ENCODE measurements around the gene VCY1B. TPM values are rescaled to one million over a fixed set of nuclear protein-coding genes. Genes with fewer than 3 reads are reported as not detected.
"Not testable (repeated sequence)": the region's sequence is repeated elsewhere in the genome, so short reads cannot be mapped to it uniquely, and the experiment has no call there.

The VCY1B gene
- total RNA-seq (2012; rRNA removed) = not detected in 2 replicates

DNA sequence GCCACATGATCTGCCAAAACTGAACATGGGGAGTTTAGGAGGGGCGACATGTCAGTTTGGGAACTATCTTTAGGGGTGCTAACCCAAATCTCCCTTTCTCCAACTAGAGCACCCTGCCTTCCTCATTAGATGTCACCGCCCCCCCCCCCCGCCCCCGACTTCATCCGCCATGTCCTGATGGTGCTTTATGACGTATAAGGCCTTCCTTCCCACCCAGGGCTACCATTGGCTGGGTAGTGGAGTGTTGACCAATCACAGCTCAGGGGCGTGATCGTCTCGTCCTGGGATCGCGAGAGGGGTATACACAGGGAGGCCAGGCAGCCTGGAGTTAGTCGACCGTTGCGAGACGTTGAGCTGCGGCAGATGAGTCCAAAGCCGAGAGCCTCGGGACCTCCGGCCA is at the start of gene VCY1B:
TSS of gene VCY1B (plus strand) at position 301 of the 400 bp plus-strand sequence. CDS start at position 364, 63 bp downstream.
- H3K9ac ChIP-seq (ENCODE audit: low read depth, low read length); H3K27me3 ChIP-seq (ENCODE audit: control insufficient read depth, insufficient read depth, low read length); H3K9me3 ChIP-seq (replicated peaks; ENCODE audit: low read length); H3K4me3 ChIP-seq (ENCODE audit: low read length); H3K36me3 ChIP-seq (ENCODE audit: insufficient read depth, low read length); H3K4me2 ChIP-seq (ENCODE audit: low read length); H3K4me1 ChIP-seq (ENCODE audit: control insufficient read depth, insufficient read depth, low read length): not testable (repeated sequence)

DNA sequence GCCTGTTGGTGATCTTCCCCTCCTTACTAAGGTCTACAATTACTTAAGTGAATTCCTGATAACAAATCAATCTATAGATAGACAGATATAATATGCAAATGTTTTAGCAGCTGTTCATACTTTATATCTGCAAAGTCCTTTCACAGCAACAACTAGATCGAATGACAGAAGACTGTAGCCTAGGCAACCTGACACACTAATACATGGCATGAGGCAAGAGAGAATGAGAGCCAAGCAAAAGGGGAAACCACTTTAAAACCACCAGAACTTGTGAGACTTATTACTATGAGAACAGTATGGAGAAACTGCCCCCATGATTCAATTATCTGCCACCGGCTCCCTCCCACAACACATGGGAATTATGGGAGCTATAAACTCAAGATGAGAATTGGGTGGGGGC is 44.1 kb upstream of the VCY1B start:
- H3K4me3 ChIP-seq (ENCODE audit: low read length); H3K4me2 ChIP-seq (ENCODE audit: low read length); H3K27me3 ChIP-seq (ENCODE audit: control insufficient read depth, insufficient read depth, low read length); H3K9me3 ChIP-seq (replicated peaks; ENCODE audit: low read length); H3K9ac ChIP-seq (ENCODE audit: low read depth, low read length); H3K4me1 ChIP-seq (ENCODE audit: control insufficient read depth, insufficient read depth, low read length); H3K36me3 ChIP-seq (ENCODE audit: insufficient read depth, low read length): not testable (repeated sequence)

GRCh38 chrY:14030395-14030794 is 25.6 kb upstream of the VCY1B start:
- H3K9me3 ChIP-seq (replicated peaks; ENCODE audit: low read length) = not testable (repeated sequence)

GRCh38 chrY:14085877-14086276 is 29.9 kb downstream of the VCY1B start:
- Histone ChIP-seq H3K27me3 (ENCODE audit: control insufficient read depth, insufficient read depth, low read length) (no peaks in the 10 kb centered on the region), H3K9ac (ENCODE audit: low read depth, low read length) (no peak overlapping the region), H3K4me3 (ENCODE audit: low read length) (no peak overlapping the region), H3K4me1 (ENCODE audit: control insufficient read depth, insufficient read depth, low read length) (no peaks in the 10 kb centered on the region), H3K9me3 (replicated peaks; ENCODE audit: low read length) (no peaks in the 10 kb centered on the region), H3K4me2 (ENCODE audit: low read length) (no peak overlapping the region), H3K36me3 (ENCODE audit: insufficient read depth, low read length) (no peaks in the 10 kb centered on the region)

More at GRCh38 chrY:14030395-14030794, 25.6 kb upstream of the VCY1B start:
- H3K36me3 ChIP-seq (ENCODE audit: insufficient read depth, low read length); H3K9ac ChIP-seq (ENCODE audit: low read depth, low read length); H3K4me3 ChIP-seq (ENCODE audit: low read length); H3K4me2 ChIP-seq (ENCODE audit: low read length); H3K4me1 ChIP-seq (ENCODE audit: control insufficient read depth, insufficient read depth, low read length); H3K27me3 ChIP-seq (ENCODE audit: control insufficient read depth, insufficient read depth, low read length): not testable (repeated sequence)

All from skeletal muscle satellite cell (primary cell).